DND-41 (cell line): ENCODE results near the gene TMEM132C.

ENCODE experiments used
- ATAC-seq: fragments of 200-7000 bp; cut with Tn5 transposase; 3 replicates; pipeline ENCODE4 v1.9.1; 2021; ENCODE audit warnings: low read depth; ENCODE audit not compliant: insufficient read depth
- DNase-seq: peaks from one replicate; pipeline ENCODE4 v3.0.0-alpha.2; 2020
- H2AFZ ChIP-seq: 2 replicates; pipeline ENCODE4 v1.6.0; 2012; ENCODE audit warnings: low read depth, low read length
- H3K27ac ChIP-seq: 2 replicates; pipeline ENCODE4 v1.5.1; 2012; ENCODE audit warnings: low read length, inconsistent platforms
- H3K27me3 ChIP-seq: fragments of 200-600 bp; sonication (generic); 2 replicates; pipeline ENCODE4 v1.6.0; 2012; ENCODE audit warnings: low read length, mild to moderate bottlenecking, inconsistent platforms; ENCODE audit not compliant: insufficient read depth, poor library complexity
- H3K36me3 ChIP-seq: 2 replicates; pipeline ENCODE4 v1.5.1; 2012; ENCODE audit warnings: low read length, inconsistent platforms; ENCODE audit not compliant: insufficient read depth
- H3K4me1 ChIP-seq: 2 replicates; pipeline ENCODE4 v1.5.1; 2012; ENCODE audit warnings: mild to moderate bottlenecking, low read length; ENCODE audit not compliant: insufficient read depth
- H3K4me2 ChIP-seq: 2 replicates; pipeline ENCODE4 v1.6.0; 2012; ENCODE audit warnings: mild to moderate bottlenecking, moderate library complexity, low read length, inconsistent platforms; ENCODE audit not compliant: insufficient read depth
- H3K4me3 ChIP-seq, 2 experiments: fragments of 200-600 bp in 1 of 2; shearing (Covaris generic) in 1 of 2; 2 replicates each; pipeline ENCODE4 v1.5.1; 2012 to 2016; ENCODE audit warnings: inconsistent platforms in 2 of 2, low read length in 2 of 2, mild to moderate bottlenecking in 2 of 2, low read depth in 1 of 2, moderate library complexity in 1 of 2
- H3K79me2 ChIP-seq: 2 replicates; pipeline ENCODE4 v1.6.0; 2012; ENCODE audit warnings: low read length, inconsistent platforms; ENCODE audit not compliant: insufficient read depth
- H3K9ac ChIP-seq: 2 replicates; pipeline ENCODE4 v1.6.0; 2012; ENCODE audit warnings: low read depth, mild to moderate bottlenecking, inconsistent platforms, low read length, moderate library complexity
- H3K9me3 ChIP-seq: 2 replicates; pipeline ENCODE4 v1.5.1; 2012; ENCODE audit warnings: low read length, moderate library complexity, mild to moderate bottlenecking, inconsistent platforms; ENCODE audit not compliant: insufficient read depth, severe bottlenecking
- H4K20me1 ChIP-seq: 2 replicates; pipeline ENCODE4 v1.6.0; 2012; ENCODE audit warnings: low read length; ENCODE audit not compliant: insufficient read depth
- CTCF ChIP-seq: IDR thresholded peaks from 2 replicates; pipeline ENCODE4 v1.5.1; 2012; ENCODE audit warnings: borderline replicate concordance, low read length, moderate library complexity, mild to moderate bottlenecking; ENCODE audit not compliant: poor library complexity, severe bottlenecking; ENCODE audit errors: extremely low read depth
- EZH2 ChIP-seq: IDR thresholded peaks from 3 replicates; pipeline ENCODE4 v1.6.1; 2012; ENCODE audit warnings: borderline replicate concordance, low read depth, mild to moderate bottlenecking, moderate library complexity, low read length, inconsistent platforms; ENCODE audit not compliant: severe bottlenecking

TMEM132C gene

GRCh38 chr12:128314611-128315010, 47.6 kb downstream of the TMEM132C start:
- H3K4me2 ChIP-seq: no peak overlapping the region
- no peak for ATAC-seq

GRCh38 chr12:128316078-128316477, 49.1 kb downstream of the TMEM132C start:
- no peaks in the 10 kb centered on the region for H3K79me2 ChIP-seq
- DNase-seq (no peak), ATAC-seq (no peak)
- peaks cover 3% of the 10 kb centered on the region for H3K9me3 ChIP-seq
- TF ChIP-seq EZH2: no peak
- H3K36me3 ChIP-seq: no peaks in the 10 kb centered on the region
- no peak overlapping the region for H3K4me3 ChIP-seq
- no peak overlapping the region for H3K27ac ChIP-seq
- no peak overlapping the region for H3K4me2 ChIP-seq
- no peaks in the 10 kb centered on the region for H3K4me1 ChIP-seq
- no peaks in the 10 kb centered on the region for H4K20me1 ChIP-seq
- no peak overlapping the region for H3K9ac ChIP-seq
- no peak overlapping the region for H2AFZ ChIP-seq
- no peaks in the 10 kb centered on the region for H3K27me3 ChIP-seq

More at GRCh38 chr12:128314611-128315010, 47.6 kb downstream of the TMEM132C start:
- TF ChIP-seq EZH2 (no peak), CTCF (no peak)
- Histone ChIP-seq H3K9me3 (peaks cover 4% of the 10 kb centered on the region), H3K4me1 (no peaks in the 10 kb centered on the region), H3K27ac (no peak overlapping the region), H3K9ac (no peak overlapping the region), H2AFZ (no peak overlapping the region), H3K36me3 (no peaks in the 10 kb centered on the region), H3K79me2 (no peaks in the 10 kb centered on the region), H3K27me3 (no peaks in the 10 kb centered on the region), H3K4me3 (no peak overlapping the region), H4K20me1 (no peaks in the 10 kb centered on the region)
- DNase-seq: no peak

- Histone ChIP-seq H3K4me3 (no peak overlapping the region), H3K4me1 (no peaks in the 10 kb centered on the region)
- ATAC-seq: no peak
Observed at GRCh38 chr12:128316973-128317526, 50.1 kb downstream of the TMEM132C start.

GRCh38 chr12:128318341-128318740, 51.4 kb downstream of the TMEM132C start:
- Histone ChIP-seq H3K27me3 (no peaks in the 10 kb centered on the region), H3K4me2 (no peak overlapping the region), H3K27ac (no peak overlapping the region), H2AFZ (no peak overlapping the region), H3K9ac (no peak overlapping the region), H3K9me3 (no peaks in the 10 kb centered on the region), H3K79me2 (no peaks in the 10 kb centered on the region), H4K20me1 (no peaks in the 10 kb centered on the region), H3K36me3 (no peaks in the 10 kb centered on the region), H3K4me3 (no peak overlapping the region), H3K4me1 (no peaks in the 10 kb centered on the region)
- no peak for TF ChIP-seq EZH2
- no peak for TF ChIP-seq CTCF
- ATAC-seq (no peak), DNase-seq (no peak)

More at GRCh38 chr12:128316973-128317526, 50.1 kb downstream of the TMEM132C start:
- Histone ChIP-seq H3K36me3 (no peaks in the 10 kb centered on the region), H4K20me1 (no peaks in the 10 kb centered on the region), H3K4me2 (no peak overlapping the region), H3K9ac (no peak overlapping the region), H3K27ac (no peak overlapping the region), H3K79me2 (no peaks in the 10 kb centered on the region), H2AFZ (no peak overlapping the region), H3K27me3 (no peaks in the 10 kb centered on the region), H3K9me3 (no peaks in the 10 kb centered on the region)
- no peak for TF ChIP-seq EZH2
- TF ChIP-seq CTCF: no peak
- DNase-seq: no peak
